ENCODE data around the gene LBR.

LBR gene

GRCh38 chr1:225442123-225442505, 14.3 kb upstream of the LBR start:
- no peak for DNase-seq

GRCh38 chr1:225441314-225442122, 13.7 kb upstream of the LBR start:
- DNase-seq: no peak

GRCh38 chr1:225440380-225441221, 12.8 kb upstream of the LBR start:
- DNase-seq: no peak

GRCh38 chr1:225437710-225438437, 10.0 kb upstream of the LBR start:
- DNase-seq: no peak

GRCh38 chr1:225435957-225436392, 8.1 kb upstream of the LBR start:
- DNase-seq: no peak

DNA sequence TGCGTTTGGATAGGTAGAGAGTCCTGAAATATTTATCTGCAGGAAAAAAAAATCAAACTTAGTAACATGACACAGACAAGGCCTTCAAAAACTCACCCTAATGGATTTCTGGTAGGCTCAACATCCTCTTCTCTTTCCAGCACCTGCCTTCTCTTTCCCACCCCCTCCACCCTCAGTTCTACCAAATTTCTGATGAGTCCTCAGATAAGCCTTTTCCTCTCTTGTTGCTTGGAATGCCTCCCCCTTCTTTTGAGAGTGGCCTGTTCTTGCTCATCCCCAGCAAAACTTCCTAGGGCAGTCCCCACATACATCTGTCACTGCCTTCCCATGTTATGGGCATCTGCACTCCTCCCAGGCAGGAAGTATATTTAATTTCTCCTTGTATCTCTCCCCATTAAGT, 7.6 kb upstream of the LBR start:
- DNase-seq: no peak

- DNase-seq: no peak
Measured at GRCh38 chr1:225435076-225435475, 7.2 kb upstream of the LBR start.

DNA sequence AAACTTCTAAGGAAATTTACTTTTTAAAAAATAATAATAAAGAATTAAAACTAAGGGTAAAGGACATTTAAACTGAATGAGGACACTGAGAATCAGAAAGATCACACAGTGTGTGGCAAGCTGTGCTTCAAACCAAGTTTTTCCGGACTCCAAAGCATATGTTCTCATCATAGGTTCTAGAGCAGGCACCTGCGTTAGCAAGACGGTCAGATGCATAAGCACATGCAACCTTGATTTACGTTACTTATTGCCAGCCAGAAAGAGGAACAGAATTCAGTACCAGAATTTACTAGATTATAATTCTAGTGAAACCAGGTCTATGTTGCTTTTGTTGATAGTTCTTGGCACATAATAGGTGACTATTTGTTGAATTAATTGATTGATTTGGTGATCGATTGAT, 6.2 kb upstream of the LBR start:
- no peak for DNase-seq

GRCh38 chr1:225431081-225431863, 3.4 kb upstream of the LBR start:
- DNase-seq: no peak

DNA sequence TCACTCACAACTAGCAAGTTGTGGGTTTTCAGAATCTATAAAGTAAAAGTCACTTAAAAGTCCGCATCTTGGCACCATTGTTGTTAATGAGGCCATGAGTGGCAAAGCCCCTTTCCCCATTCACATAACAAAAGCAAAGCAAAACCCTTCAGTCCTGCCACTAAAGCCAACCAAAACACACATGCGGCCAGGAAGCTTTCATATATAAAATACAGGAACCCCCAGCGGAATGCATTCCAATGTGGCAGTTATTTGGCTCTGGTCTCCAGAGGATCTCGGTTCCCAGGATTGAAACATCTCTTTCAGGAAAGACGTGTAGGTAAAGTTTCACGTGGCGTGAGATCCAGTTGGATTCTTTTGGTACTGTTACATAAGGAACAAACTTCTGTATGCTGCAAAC, 2.5 kb upstream of the LBR start:
- no peak for DNase-seq

DNA sequence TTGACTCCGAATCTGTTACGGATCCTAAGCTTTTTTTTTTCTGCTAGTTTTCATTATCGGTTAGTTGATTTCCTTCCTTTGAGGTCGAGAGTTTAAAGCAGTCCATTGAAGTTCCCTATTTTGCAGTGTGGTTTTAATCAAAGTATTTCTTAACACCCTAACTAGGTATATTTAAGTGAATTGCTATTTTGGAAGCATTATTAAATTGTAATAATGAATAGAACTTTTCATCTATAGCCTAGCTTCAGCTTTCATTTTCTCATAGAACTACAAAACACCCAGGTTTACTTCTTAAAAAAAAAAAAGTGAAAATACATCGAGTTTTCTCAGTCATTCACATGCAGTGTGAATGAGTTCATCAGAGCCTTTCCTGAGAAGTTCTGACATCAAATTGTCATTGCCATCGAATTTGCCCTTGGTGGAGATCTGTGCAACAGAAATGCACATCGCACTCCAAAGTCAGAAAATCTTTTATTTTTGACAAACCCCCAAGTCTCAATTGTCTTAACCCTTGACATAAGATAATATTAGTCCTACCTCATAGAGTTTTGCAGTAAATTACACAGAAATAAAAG, 1.1 kb upstream of the LBR start:
- no peak for DNase-seq

DNA sequence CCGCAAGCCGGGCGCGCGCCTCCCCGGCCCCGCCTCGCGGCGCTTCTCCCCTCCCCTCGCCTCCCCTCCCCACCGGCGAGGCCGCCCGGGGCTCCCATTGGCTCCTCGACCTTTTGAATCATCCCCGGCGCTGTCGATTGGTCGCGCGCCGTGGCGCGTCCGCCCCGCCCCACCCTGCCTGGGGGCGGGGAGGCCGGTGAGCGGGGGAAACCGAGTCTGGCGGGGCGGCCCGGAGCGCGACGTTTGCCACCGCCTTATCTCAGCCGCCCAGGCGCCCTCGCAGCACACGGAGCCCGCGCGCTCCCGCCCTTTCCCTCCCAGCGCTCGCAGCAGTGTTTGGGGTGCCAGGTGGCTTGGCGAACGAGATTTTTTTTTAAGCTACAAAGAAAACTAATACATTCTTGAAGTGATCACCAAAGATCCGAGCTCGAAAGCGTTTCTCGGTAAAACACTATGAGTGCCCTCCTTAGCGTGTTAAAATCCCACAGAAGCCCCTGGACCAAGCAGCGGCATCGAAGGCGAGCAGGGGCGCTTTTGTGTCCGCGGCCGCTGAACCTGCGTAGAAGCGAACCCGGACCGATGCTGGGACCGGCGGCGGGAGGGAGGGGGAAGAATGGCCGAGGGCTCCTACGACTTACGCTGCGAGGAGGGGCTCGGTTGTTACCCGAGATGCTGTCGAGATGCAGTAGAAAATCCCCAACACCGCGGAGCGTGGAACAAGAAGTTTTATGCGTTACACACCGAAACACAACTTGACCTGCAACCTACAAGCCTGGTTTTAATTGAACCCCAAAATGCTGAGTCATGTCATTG, 436 bp upstream of the LBR start:
- DNase-seq: peak; percentile 93

- no peak for DNase-seq
Measured at GRCh38 chr1:225426395-225427234, 1.2 kb downstream of the LBR start.

GRCh38 chr1:225425201-225425786, 2.5 kb downstream of the LBR start:
- DNase-seq: no peak

GRCh38 chr1:225424562-225425200, 3.2 kb downstream of the LBR start:
- no peak for DNase-seq

- DNase-seq: no peak
Measured at GRCh38 chr1:225423518-225423855, 4.4 kb downstream of the LBR start.

- DNase-seq: no peak
Measured at GRCh38 chr1:225422795-225423517, 4.9 kb downstream of the LBR start.

GRCh38 chr1:225422031-225422605, 5.7 kb downstream of the LBR start:
- no peak for DNase-seq

DNA sequence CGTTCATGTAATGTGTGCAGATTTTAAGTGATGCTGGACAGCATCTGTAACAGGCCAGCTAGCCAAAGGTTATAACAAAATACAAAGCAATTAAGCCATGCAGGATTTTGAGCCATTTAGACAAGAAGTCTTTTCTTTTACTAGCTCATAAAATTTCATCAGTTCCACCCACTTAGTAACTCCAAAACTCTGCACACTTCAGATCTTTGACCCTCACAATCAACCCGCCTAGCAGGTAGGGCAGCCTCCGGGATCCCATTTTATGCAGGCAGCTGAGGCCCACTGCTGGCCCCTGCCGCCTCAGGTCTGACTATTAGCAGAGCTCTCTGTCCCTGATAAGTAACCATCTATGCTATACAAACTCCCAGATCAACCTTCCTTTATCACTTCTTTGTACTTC, 9.2 kb downstream of the LBR start:
- DNase-seq: no peak
